Neutrophil (primary cell): ENCODE results near the gene BCL2L13.

Experiments
- H3K27ac ChIP-seq: fragments of 200-600 bp; sonication (generic); 2 replicates; pipeline ENCODE4 v1.5.1; 2016; ENCODE audit warnings: mild to moderate bottlenecking, moderate library complexity
- H3K27me3 ChIP-seq: fragments of 200-600 bp; sonication (generic); 2 replicates; pipeline ENCODE4 v1.6.0; 2016; ENCODE audit warnings: mild to moderate bottlenecking
- H3K36me3 ChIP-seq: fragments of 200-600 bp; sonication (generic); 2 replicates; pipeline ENCODE4 v1.5.1; 2017
- H3K4me1 ChIP-seq, 2 experiments: fragments of 200-600 bp in 1 of 2; sonication (generic) in 1 of 2; 1 replicate in 1 of 2; 2 replicates in 1 of 2; pipeline versions ENCODE4 v1.5.1 to v1.6.1; 2013 to 2016; ENCODE audit warnings: low read depth in 1 of 2, low read length in 1 of 2, mild to moderate bottlenecking in 1 of 2, moderate library complexity in 1 of 2; ENCODE audit not compliant: control insufficient read depth in 1 of 2, insufficient read depth in 1 of 2
- H3K4me3 ChIP-seq, 2 experiments: fragments of 200-600 bp in 1 of 2; sonication (generic) in 1 of 2; 1 replicate in 1 of 2; 2 replicates in 1 of 2; pipeline ENCODE4 v1.5.1; 2013 to 2016; ENCODE audit warnings: low read depth in 1 of 2, low read length in 1 of 2, mild to moderate bottlenecking in 1 of 2, moderate library complexity in 1 of 2
- H3K9me3 ChIP-seq: fragments of 200-600 bp; sonication (generic); 2 replicates; pipeline ENCODE4 v1.5.1; 2016
- CTCF ChIP-seq: fragments of 200-600 bp; sonication (generic); IDR thresholded peaks from 2 replicates; pipeline ENCODE4 v1.5.1; 2016; ENCODE audit warnings: antibody characterized with exemption

BCL2L13 gene

GRCh38 chr22:17607891-17608521 is 30.6 kb upstream of the BCL2L13 start:
- Histone ChIP-seq H3K27me3 (no peaks in the 10 kb centered on the region), H3K4me1 (peaks cover 0 to 11% of the 10 kb centered on the region in 2 experiments), H3K4me3 (no peak overlapping the region), H3K9me3 (no peaks in the 10 kb centered on the region), H3K36me3 (peaks cover 67% of the 10 kb centered on the region), H3K27ac (no peak overlapping the region)
- TF ChIP-seq CTCF: no peak

GRCh38 chr22:17612057-17612456 is 26.5 kb upstream of the BCL2L13 start:
- Histone ChIP-seq H3K4me3 (no peak overlapping the region), H3K27ac (no peak overlapping the region), H3K9me3 (no peaks in the 10 kb centered on the region), H3K36me3 (peaks cover 79% of the 10 kb centered on the region), H3K27me3 (no peaks in the 10 kb centered on the region), H3K4me1 (no peaks in the 10 kb centered on the region)
- TF ChIP-seq CTCF: no peak

- H3K9me3 ChIP-seq: no peaks in the 10 kb centered on the region
- peaks cover 79% of the 10 kb centered on the region for H3K36me3 ChIP-seq
- H3K4me3 ChIP-seq: no peak overlapping the region
- no peaks in the 10 kb centered on the region for H3K4me1 ChIP-seq
- H3K27me3 ChIP-seq: no peaks in the 10 kb centered on the region
- H3K27ac ChIP-seq: no peak overlapping the region
- no peak for TF ChIP-seq CTCF
Measured at GRCh38 chr22:17613280-17613679, 25.3 kb upstream of the BCL2L13 start.

DNA sequence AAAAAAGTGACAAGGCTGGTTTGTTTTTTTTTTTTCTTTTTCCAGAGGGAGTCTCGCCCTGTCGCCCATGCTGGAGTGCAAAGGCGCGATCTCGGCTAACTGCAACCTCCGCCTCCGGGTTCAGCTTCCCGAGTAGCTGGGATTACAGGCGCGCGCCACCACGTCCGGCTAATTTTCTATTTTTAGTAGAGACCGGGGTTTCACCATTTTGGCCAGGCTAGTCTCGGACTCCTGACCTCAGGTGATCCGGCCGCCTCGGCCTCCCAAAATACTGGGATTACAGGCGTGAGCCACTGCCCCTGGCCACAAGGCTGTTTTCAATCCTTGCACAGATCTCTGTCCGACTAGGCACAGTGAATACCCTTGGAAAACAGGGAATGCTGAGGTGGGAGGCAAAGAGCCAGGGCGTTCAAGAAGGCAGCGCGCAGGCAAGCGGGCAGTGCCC is 10.6 kb upstream of the BCL2L13 start:
- H3K4me3 ChIP-seq: peak overlapping the region; percentile 97 to 99

GRCh38 chr22:17628406-17629172 is 10.0 kb upstream of the BCL2L13 start, which contains the start of gene ATP6V1E1:
ATP6V1E1 (minus strand) TSS chr22:17628749; CDS start chr22:17628635, 114 bp downstream.
- no peaks in the 10 kb centered on the region for H3K27me3 ChIP-seq
- H3K9me3 ChIP-seq: no peaks in the 10 kb centered on the region
- no peak for TF ChIP-seq CTCF
- peak within 1 kb of the TSS; percentile 97 to 99 for H3K4me3 ChIP-seq
- peak within 1 kb of the TSS; percentile 98 for H3K27ac ChIP-seq
- H3K4me1 ChIP-seq: peaks cover 25 to 28% of the 10 kb centered on the region in 2 experiments
- H3K36me3 ChIP-seq: no peaks in the 10 kb centered on the region

More for the DNA sequence above, 10.6 kb upstream of the BCL2L13 start:
- Histone ChIP-seq H3K27ac (peak overlapping the region; percentile 98), H3K4me1 (peaks cover 25 to 28% of the 10 kb centered on the region in 2 experiments), H3K27me3 (no peaks in the 10 kb centered on the region), H3K9me3 (no peaks in the 10 kb centered on the region), H3K36me3 (peaks cover 4% of the 10 kb centered on the region)
- TF ChIP-seq CTCF: no peak
